ENCODE data around the gene EFCAB3.
"Not testable (repeated sequence)": the region's sequence is repeated elsewhere in the genome, so short reads cannot be mapped to it uniquely, and the experiment has no call there.

EFCAB3 gene

DNA sequence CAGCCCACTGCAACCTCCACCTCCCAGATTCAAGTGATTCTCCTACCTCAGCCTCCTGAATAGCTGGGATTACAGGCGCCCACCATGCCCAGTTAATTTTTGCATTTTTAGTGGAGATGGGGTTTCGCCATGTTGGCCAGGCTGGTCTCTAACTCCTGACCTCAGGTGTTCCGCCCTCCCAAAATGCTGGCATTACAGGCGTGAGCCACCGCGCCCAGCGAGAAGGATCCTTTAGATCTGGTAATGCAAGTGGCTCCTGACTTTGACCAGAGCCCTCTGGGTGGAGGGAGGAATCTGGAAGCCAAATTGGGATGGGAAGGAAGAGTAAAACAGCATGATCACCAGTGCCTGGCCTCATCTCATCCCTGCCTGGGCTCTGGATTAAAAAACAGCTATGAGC is 84.9 kb downstream of the EFCAB3 start:
- DNase-seq, result not testable (repeated sequence)
